Loucy (cell line): ENCODE measurements around the gene USP7.

Experiments used
- H2AFZ ChIP-seq: fragments of 200-600 bp; sonication (generic); 2 replicates; pipeline ENCODE4 v1.6.0; 2016; ENCODE audit warnings: antibody characterized with exemption, mild to moderate bottlenecking, low read length, moderate library complexity
- H3F3A ChIP-seq: fragments of 200-600 bp; 2 replicates; pipeline ENCODE4 v1.6.0; 2016; ENCODE audit warnings: antibody characterized with exemption, low read depth, mild to moderate bottlenecking
- H3K27me3 ChIP-seq: fragments of 200-600 bp; sonication (generic); 2 replicates; pipeline ENCODE4 v1.6.1; 2014; ENCODE audit warnings: low read length, mild to moderate bottlenecking; ENCODE audit not compliant: insufficient read depth, poor library complexity, severe bottlenecking
- H3K36me3 ChIP-seq: fragments of 200-600 bp; sonication (generic); 2 replicates; pipeline ENCODE4 v1.6.1; 2016; ENCODE audit warnings: low read length; ENCODE audit not compliant: insufficient read depth
- H3K4me1 ChIP-seq: fragments of 200-600 bp; sonication (generic); 2 replicates; pipeline ENCODE4 v1.5.1; 2014; ENCODE audit warnings: low read length, mild to moderate bottlenecking; ENCODE audit not compliant: insufficient read depth, poor library complexity, severe bottlenecking
- H3K4me2 ChIP-seq: fragments of 200-600 bp; sonication (generic); 2 replicates; pipeline ENCODE4 v1.6.0; 2014; ENCODE audit warnings: antibody characterized with exemption, low read length, low read depth, mild to moderate bottlenecking; ENCODE audit not compliant: poor library complexity, severe bottlenecking
- H3K4me3 ChIP-seq: fragments of 200-600 bp; sonication (generic); 2 replicates; pipeline ENCODE4 v1.5.1; 2014; ENCODE audit warnings: low read length, mild to moderate bottlenecking, mixed read lengths; ENCODE audit not compliant: poor library complexity, severe bottlenecking
- H3K79me2 ChIP-seq: fragments of 200-600 bp; sonication (generic); 2 replicates; pipeline ENCODE4 v1.6.1; 2014; ENCODE audit warnings: low read length; ENCODE audit not compliant: insufficient read depth
- H3K9ac ChIP-seq: fragments of 200-600 bp; sonication (generic); 2 replicates; pipeline ENCODE4 v1.6.0; 2014; ENCODE audit warnings: mild to moderate bottlenecking, low read depth, low read length, moderate library complexity; ENCODE audit not compliant: poor library complexity, severe bottlenecking
- H3K9me2 ChIP-seq: fragments of 200-600 bp; sonication (generic); replicated peaks from 2 replicates; pipeline ENCODE4 v1.6.1; 2016; ENCODE audit warnings: low read depth, low read length, mixed read lengths
- H3K9me3 ChIP-seq: fragments of 200-600 bp; sonication (generic); 2 replicates; pipeline ENCODE4 v1.6.1; 2014; ENCODE audit warnings: mild to moderate bottlenecking, antibody characterized with exemption, low read length, low read depth; ENCODE audit not compliant: insufficient read depth
- H4K20me1 ChIP-seq: fragments of 200-600 bp; sonication (generic); 2 replicates; pipeline ENCODE4 v1.6.0; 2014; ENCODE audit warnings: antibody characterized with exemption, low read length, mild to moderate bottlenecking; ENCODE audit not compliant: insufficient read depth, poor library complexity, severe bottlenecking
- CTCF ChIP-seq: fragments of 200-600 bp; sonication (generic); conservative IDR thresholded peaks from 2 replicates; pipeline ENCODE4 v1.5.1; 2014; ENCODE audit warnings: mild to moderate bottlenecking, antibody characterized with exemption, low read length
- EZH2phosphoT487 ChIP-seq: fragments of 200-600 bp; IDR thresholded peaks from 2 replicates; pipeline ENCODE4 v1.6.1; 2018; ENCODE audit warnings: antibody characterized with exemption, mild to moderate bottlenecking, moderate library complexity, borderline replicate concordance

USP7 gene

GRCh38 chr16:8852534-8852933, 111.2 kb downstream of the USP7 start:
- Histone ChIP-seq H3K9ac (no peak overlapping the region), H4K20me1 (no peaks in the 10 kb centered on the region), H2AFZ (no peak overlapping the region), H3K79me2 (no peaks in the 10 kb centered on the region), H3K36me3 (peaks cover 59% of the 10 kb centered on the region; the same call in 1 of the 2 replicates), H3K27me3 (no peaks in the 10 kb centered on the region), H3K9me3 (no peaks in the 10 kb centered on the region), H3K4me3 (no peak overlapping the region), H3F3A (no peaks in the 10 kb centered on the region), H3K4me1 (no peaks in the 10 kb centered on the region), H3K9me2 (no peaks in the 10 kb centered on the region), H3K4me2 (no peak overlapping the region)
- TF ChIP-seq EZH2phosphoT487 (no peak), CTCF (no peak)

GRCh38 chr16:8851761-8852403, 111.8 kb downstream of the USP7 start:
- Histone ChIP-seq H4K20me1 (no peaks in the 10 kb centered on the region), H3K79me2 (no peaks in the 10 kb centered on the region), H3K4me2 (no peak overlapping the region), H3K9me2 (no peaks in the 10 kb centered on the region), H3K4me1 (no peaks in the 10 kb centered on the region), H2AFZ (no peak overlapping the region), H3F3A (no peaks in the 10 kb centered on the region), H3K9me3 (no peaks in the 10 kb centered on the region), H3K4me3 (no peak overlapping the region), H3K36me3 (peaks cover 59% of the 10 kb centered on the region; the same call in 1 of the 2 replicates), H3K27me3 (no peaks in the 10 kb centered on the region), H3K9ac (no peak overlapping the region)
- TF ChIP-seq EZH2phosphoT487 (no peak), CTCF (no peak)

GRCh38 chr16:8850279-8850885, 113.3 kb downstream of the USP7 start:
- Histone ChIP-seq H4K20me1 (no peaks in the 10 kb centered on the region), H3F3A (no peaks in the 10 kb centered on the region), H3K27me3 (no peaks in the 10 kb centered on the region), H3K79me2 (no peaks in the 10 kb centered on the region), H3K9ac (no peak overlapping the region), H3K4me3 (no peak overlapping the region), H3K4me2 (peak overlapping the region; percentile 51), H2AFZ (no peak overlapping the region), H3K9me2 (no peaks in the 10 kb centered on the region), H3K36me3 (peaks cover 47% of the 10 kb centered on the region; the same call in 1 of the 2 replicates), H3K4me1 (no peaks in the 10 kb centered on the region), H3K9me3 (no peaks in the 10 kb centered on the region)
- TF ChIP-seq EZH2phosphoT487 (no peak), CTCF (no peak)
